Loucy (cell line): ENCODE data around the gene LAMC1.

Experiments used
- EZH2phosphoT487 ChIP-seq: fragments of 200-600 bp; IDR thresholded peaks from 2 replicates; pipeline ENCODE4 v1.6.1; 2018; ENCODE audit warnings: antibody characterized with exemption, mild to moderate bottlenecking, moderate library complexity, borderline replicate concordance
- TF ChIP-seq, protein P1 (sequence below): fragments of 200-600 bp; sonication (generic); conservative IDR thresholded peaks from 2 replicates; pipeline ENCODE4 v1.5.1; 2014; ENCODE audit warnings: mild to moderate bottlenecking, antibody characterized with exemption, low read length

DNA sequence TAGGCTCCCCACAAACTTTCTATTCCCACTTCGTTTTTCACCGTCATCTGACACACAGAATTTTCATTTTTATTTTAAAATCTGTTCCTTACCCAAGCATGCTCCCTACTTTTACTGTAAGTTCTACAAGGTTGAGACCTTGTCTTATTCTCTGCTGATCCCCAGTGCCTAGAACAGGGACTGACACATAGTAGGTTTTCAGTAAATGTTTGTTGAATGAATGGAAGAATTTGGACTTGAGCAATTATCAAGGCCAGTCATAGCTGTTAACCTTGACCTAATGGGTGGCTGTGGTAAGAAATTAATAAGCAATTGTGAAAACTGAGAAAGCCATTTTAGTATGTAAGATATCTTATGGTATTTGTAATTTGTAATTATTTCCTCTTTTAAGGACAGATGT, 71.1 kb downstream of the LAMC1 start:
- TF ChIP-seq, protein P1, sequence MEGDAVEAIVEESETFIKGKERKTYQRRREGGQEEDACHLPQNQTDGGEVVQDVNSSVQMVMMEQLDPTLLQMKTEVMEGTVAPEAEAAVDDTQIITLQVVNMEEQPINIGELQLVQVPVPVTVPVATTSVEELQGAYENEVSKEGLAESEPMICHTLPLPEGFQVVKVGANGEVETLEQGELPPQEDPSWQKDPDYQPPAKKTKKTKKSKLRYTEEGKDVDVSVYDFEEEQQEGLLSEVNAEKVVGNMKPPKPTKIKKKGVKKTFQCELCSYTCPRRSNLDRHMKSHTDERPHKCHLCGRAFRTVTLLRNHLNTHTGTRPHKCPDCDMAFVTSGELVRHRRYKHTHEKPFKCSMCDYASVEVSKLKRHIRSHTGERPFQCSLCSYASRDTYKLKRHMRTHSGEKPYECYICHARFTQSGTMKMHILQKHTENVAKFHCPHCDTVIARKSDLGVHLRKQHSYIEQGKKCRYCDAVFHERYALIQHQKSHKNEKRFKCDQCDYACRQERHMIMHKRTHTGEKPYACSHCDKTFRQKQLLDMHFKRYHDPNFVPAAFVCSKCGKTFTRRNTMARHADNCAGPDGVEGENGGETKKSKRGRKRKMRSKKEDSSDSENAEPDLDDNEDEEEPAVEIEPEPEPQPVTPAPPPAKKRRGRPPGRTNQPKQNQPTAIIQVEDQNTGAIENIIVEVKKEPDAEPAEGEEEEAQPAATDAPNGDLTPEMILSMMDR, result no peak
- no peak for TF ChIP-seq EZH2phosphoT487
